Spleen (tissue), 11 donors: ENCODE results near the gene MYLK. TPM values are rescaled to one million over a fixed set of nuclear protein-coding genes. Genes with fewer than 3 reads are reported as not detected.

Source experiments
- DNase-seq: peaks from one replicate; pipeline ENCODE4 v3.0.0-alpha.2; 2020
- H3K27ac ChIP-seq, 8 donors: fragments of 200-600 bp; sonication (generic) in 7 of 8; 1 replicate in 4 of 8; 2 replicates in 4 of 8; pipeline versions ENCODE4 v1.5.0 to v1.8.0; 2016 to 2021; ENCODE audit warnings: inconsistent platforms in 4 of 8, mild to moderate bottlenecking in 4 of 8, moderate library complexity in 1 of 8
- H3K27me3 ChIP-seq, 7 donors: fragments of 200-600 bp; sonication (generic) in 6 of 7; replicated peaks in 1 of 7; 1 replicate in 4 of 7; 2 replicates in 3 of 7; pipeline versions ENCODE4 v1.5.0 to v1.8.0; 2016 to 2021; ENCODE audit warnings: inconsistent platforms in 3 of 7, mild to moderate bottlenecking in 1 of 7
- H3K36me3 ChIP-seq, 6 donors: fragments of 200-600 bp; sonication (generic) in 5 of 6; 1 replicate in 4 of 6; 2 replicates in 2 of 6; pipeline versions ENCODE4 v1.5.0 to v1.8.0; 2016 to 2021; ENCODE audit warnings: inconsistent platforms in 2 of 6
- H3K4me1 ChIP-seq, 6 donors: fragments of 200-600 bp; sonication (generic) in 5 of 6; 1 replicate in 3 of 6; 2 replicates in 3 of 6; pipeline versions ENCODE4 v1.5.0 to v1.8.0; 2016 to 2021; ENCODE audit warnings: inconsistent platforms in 3 of 6
- H3K4me3 ChIP-seq, 8 donors: fragments of 200-600 bp; sonication (generic) in 7 of 8; 1 replicate in 4 of 8; 2 replicates in 4 of 8; pipeline versions ENCODE4 v1.5.0 to v1.8.0; 2016 to 2021; ENCODE audit warnings: inconsistent platforms in 4 of 8, mild to moderate bottlenecking in 4 of 8, moderate library complexity in 2 of 8
- H3K9me3 ChIP-seq, 8 donors: fragments of 200-600 bp; sonication (generic) in 7 of 8; 1 replicate in 4 of 8; 2 replicates in 4 of 8; pipeline versions ENCODE4 v1.5.0 to v1.8.0; 2016 to 2021; ENCODE audit warnings: inconsistent platforms in 4 of 8
- POLR2A ChIP-seq, 3 donors: fragments of 450-650 bp; IDR thresholded peaks; one replicate each; pipeline ENCODE4 v1.5.1; 2017; ENCODE audit warnings: antibody characterized with exemption in 3 of 3, mild to moderate bottlenecking in 1 of 3
- POLR2AphosphoS5 ChIP-seq, 3 donors: sonication (generic); formaldehyde crosslinking; IDR thresholded peaks; one replicate each; pipeline ENCODE4 v1.5.1; 2017; ENCODE audit warnings: antibody characterized with exemption in 3 of 3
- WGBS, 5 donors: extraction: QIAGEN DNeasy Blood & Tissue Kit in 3 of 5; methylation state at CpG; one replicate each; pipeline versions ENCODE4 v1.1.5 to v1.1.7; 2013 to 2018; 5-methylcytosine and 5-hydroxymethylcytosine counted together
- intact Hi-C: fragments of 100-400 bp; cut with DNase I; formaldehyde crosslinking; loops from one replicate; pipeline ENCODE4 v1.15.0; 2023; ENCODE audit warnings: low total_unique reads
- polyA plus RNA-seq, 3 donors: library from polyadenylated mRNA; stranded (reverse); fragments of 200-250 nt; gene quantifications; one replicate each; pipeline ENCODE4 v1.2.1, GENCODE V29; 2013
- total RNA-seq, 7 donors: library from RNA; depleted of rRNA in 3 of 7; stranded (reverse); fragments of >200 nt in 3 of 7; fragmentation: NEBNext Ultra II Directional in 4 of 7; extraction: Animal tissue kit (Norgen Biotek cat#: 25700) in 4 of 7; gene quantifications; one replicate each; pipeline versions ENCODE4 v1.1.0 to v1.2.1, GENCODE V29; 2016 to 2021
- TF ChIP-seq, protein P1 (sequence below), 11 experiments: fragments of 200-600 bp in 7 of 11; fragments of 450-650 bp in 4 of 11; sonication (generic) in 4 of 11; IDR thresholded peaks in 8 of 11; conservative IDR thresholded peaks in 3 of 11; 1 replicate in 7 of 11; 2 replicates in 4 of 11; pipeline versions ENCODE4 v1.4.0 to v1.8.0; 2016 to 2021; ENCODE audit warnings: antibody characterized with exemption in 11 of 11, inconsistent platforms in 4 of 11, mild to moderate bottlenecking in 1 of 11
- donor health status: healthy with polysubstance abuse.
- donor health status: DM: no; HTN: no; CAD: no; lungs with moderate emphysema.
- donor health status: DM: no; HTN: no; CAD: no.
- donor health status: Bipolar disorder and iron deficiency.
- donor health status: healthy.
- donor health status: DM: no; HTN: no; CAD: no.
- donor health status: DM: yes; HTN: yes; CAD: no.

Gene MYLK
- total and polyA plus RNA-seq, 10 donors: 11.1 to 343 (median 154) TPM

DNA sequence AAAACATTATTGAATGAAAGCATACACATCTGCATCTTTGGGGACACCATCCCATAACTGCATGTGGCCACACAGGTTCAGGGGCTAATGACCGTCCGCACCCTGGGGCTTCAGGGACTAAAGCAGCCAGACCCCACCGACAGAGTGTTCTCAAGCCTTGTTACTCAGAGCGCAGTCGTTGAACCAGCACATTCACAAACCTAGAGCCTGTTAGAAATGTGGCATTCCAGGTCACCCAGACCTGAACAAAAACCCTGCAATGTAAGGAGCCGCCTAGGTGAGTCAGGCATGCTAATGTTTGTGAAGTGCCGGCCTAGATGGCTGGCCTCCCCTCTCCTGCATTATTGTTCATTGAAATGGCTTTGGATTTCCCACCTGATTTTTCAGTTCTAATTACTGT lies 247.0 kb downstream of the MYLK start:
- TF ChIP-seq POLR2AphosphoS5 (IDR thresholded peaks at IDR 0.05) (no peak), POLR2A (IDR thresholded peaks at IDR 0.05) (no peak)
- TF ChIP-seq, protein P1, sequence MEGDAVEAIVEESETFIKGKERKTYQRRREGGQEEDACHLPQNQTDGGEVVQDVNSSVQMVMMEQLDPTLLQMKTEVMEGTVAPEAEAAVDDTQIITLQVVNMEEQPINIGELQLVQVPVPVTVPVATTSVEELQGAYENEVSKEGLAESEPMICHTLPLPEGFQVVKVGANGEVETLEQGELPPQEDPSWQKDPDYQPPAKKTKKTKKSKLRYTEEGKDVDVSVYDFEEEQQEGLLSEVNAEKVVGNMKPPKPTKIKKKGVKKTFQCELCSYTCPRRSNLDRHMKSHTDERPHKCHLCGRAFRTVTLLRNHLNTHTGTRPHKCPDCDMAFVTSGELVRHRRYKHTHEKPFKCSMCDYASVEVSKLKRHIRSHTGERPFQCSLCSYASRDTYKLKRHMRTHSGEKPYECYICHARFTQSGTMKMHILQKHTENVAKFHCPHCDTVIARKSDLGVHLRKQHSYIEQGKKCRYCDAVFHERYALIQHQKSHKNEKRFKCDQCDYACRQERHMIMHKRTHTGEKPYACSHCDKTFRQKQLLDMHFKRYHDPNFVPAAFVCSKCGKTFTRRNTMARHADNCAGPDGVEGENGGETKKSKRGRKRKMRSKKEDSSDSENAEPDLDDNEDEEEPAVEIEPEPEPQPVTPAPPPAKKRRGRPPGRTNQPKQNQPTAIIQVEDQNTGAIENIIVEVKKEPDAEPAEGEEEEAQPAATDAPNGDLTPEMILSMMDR (IDR thresholded peaks at IDR 0.05 in 8 of 11, conservative IDR thresholded peaks at IDR 0.05 in 3 of 11): no peak
- Histone ChIP-seq H3K4me1 (peaks cover 0 to 66% (median 9%) of the 10 kb centered on the region in 6 donors), H3K27me3 (no peaks in the 10 kb centered on the region), H3K36me3 (peaks cover 0 to 68% (median 0%) of the 10 kb centered on the region in 6 donors), H3K9me3 (no peaks in the 10 kb centered on the region), H3K4me3 (no peak overlapping the region), H3K27ac (no peak overlapping the region)
- 85 to 97% (median 92%) methylated on average over 7 of the region's 7 CpGs for WGBS, 5 donors
- intact Hi-C loops: no loop called here
- DNase-seq: no peak

DNA sequence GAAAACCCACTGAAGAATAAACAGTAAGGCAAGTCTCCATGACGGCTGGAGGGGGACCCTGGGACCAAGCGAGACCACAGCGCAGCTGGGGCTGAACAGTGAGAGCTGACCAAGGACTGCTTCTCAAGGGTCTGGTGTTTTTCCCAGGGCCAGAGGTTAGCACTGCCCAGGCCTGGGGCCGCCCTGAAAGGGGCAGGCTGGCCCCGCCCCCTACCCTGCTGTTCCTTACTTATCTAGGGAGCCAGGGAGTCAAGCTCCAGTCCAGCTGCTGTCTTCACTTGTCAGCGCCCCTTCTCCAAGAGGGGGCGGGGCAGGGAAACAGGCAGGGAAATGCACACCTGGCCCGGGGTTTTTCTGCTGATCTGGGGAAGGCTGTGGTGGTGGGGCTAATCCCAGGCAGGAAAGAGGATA lies 247.7 kb downstream of the MYLK start:
- Histone ChIP-seq H3K4me1 (peaks cover 0 to 71% (median 9%) of the 10 kb centered on the region in 6 donors), H3K27ac (peak overlapping the region in 5 of 8 donors; percentile 24 to 45 (median 38)), H3K4me3 (no peak overlapping the region), H3K36me3 (peaks cover 0 to 68% (median 0%) of the 10 kb centered on the region in 6 donors), H3K27me3 (no peaks in the 10 kb centered on the region), H3K9me3 (no peaks in the 10 kb centered on the region)
- TF ChIP-seq POLR2A (IDR thresholded peaks at IDR 0.05) (no peak), POLR2AphosphoS5 (IDR thresholded peaks at IDR 0.05) (peak in 2 of 3 donors; percentile 54 to 61)
- 78 to 91% (median 82%) methylated on average over 5 to 8 of the region's 8 CpGs for WGBS, 5 donors
- no peak for DNase-seq
- intact Hi-C loops: no loop called here

DNA sequence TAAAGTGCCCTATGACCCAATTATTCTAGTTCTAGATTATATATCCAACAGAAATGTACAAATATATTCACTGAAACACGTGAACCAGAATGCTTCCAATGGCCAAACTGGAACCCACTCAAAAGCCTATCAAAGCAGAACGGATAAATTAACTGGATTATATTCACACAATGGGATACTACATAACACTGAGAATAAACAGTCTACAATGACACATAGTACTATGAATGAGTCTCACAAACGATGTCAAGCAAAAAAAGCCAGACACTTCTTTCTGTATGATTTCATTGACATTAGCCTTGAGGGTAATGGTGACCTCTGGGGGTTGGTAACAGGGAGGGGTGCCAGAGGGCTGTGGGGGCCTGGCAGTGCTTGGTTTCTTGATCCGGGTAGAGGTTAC lies 248.4 kb downstream of the MYLK start:
- TF ChIP-seq POLR2A (IDR thresholded peaks at IDR 0.05) (no peak), POLR2AphosphoS5 (IDR thresholded peaks at IDR 0.05) (no peak)
- TF ChIP-seq, protein P1 (IDR thresholded peaks at IDR 0.05 in 8 of 11, conservative IDR thresholded peaks at IDR 0.05 in 3 of 11): no peak
- Histone ChIP-seq H3K27ac (peak overlapping the region in 6 of 8 donors; percentile 2 to 54 (median 36)), H3K4me3 (no peak overlapping the region), H3K4me1 (peaks cover 0 to 65% (median 9%) of the 10 kb centered on the region in 6 donors), H3K9me3 (no peaks in the 10 kb centered on the region), H3K36me3 (peaks cover 0 to 74% (median 0%) of the 10 kb centered on the region in 6 donors), H3K27me3 (no peaks in the 10 kb centered on the region)
- intact Hi-C loops: no loop called here
- WGBS, 5 donors: 67 to 89% (median 79%) methylated on average over 4 of the region's 4 CpGs
- DNase-seq: no peak

DNA sequence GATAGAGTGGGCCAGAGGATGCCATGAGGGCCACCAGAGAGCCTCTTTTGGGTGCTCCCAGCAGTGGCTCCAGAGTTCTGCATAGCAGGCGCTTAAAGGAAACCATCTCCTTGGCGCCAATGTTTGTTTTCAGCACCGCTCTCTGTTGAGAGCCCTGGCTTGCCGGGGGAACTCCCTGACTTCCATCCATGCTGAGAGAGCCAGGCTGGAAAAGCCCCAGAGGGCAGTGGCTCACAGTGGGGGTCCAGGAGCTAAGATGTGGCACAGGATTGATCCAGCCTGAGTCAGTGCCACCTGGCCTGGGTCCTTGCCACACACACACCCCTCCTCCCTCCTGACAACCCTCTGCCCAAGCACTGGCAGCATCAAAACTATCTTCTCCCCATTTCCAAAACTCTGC lies 248.9 kb downstream of the MYLK start:
- TF ChIP-seq POLR2AphosphoS5 (IDR thresholded peaks at IDR 0.05) (no peak), POLR2A (IDR thresholded peaks at IDR 0.05) (no peak)
- TF ChIP-seq, protein P1 (IDR thresholded peaks at IDR 0.05 in 8 of 11, conservative IDR thresholded peaks at IDR 0.05 in 3 of 11): no peak
- no peaks in the 10 kb centered on the region for H3K27me3 ChIP-seq
- H3K9me3 ChIP-seq: no peaks in the 10 kb centered on the region
- intact Hi-C loops: no loop called here
- peaks cover 0 to 75% (median 1%) of the 10 kb centered on the region in 6 donors for H3K36me3 ChIP-seq
- 83 to 100% (median 86%) methylated on average over 1 to 4 of the region's 4 CpGs for WGBS, 5 donors
- peaks cover 0 to 65% (median 9%) of the 10 kb centered on the region in 6 donors for H3K4me1 ChIP-seq
- no peak overlapping the region for H3K4me3 ChIP-seq
- H3K27ac ChIP-seq: peak overlapping the region in 5 of 8 donors; percentile 2 to 54 (median 34)
- no peak for DNase-seq
